BE2C (cell line): ENCODE measurements around the gene SPACA4.

Source experiments
- DNase-seq: peaks from one replicate; pipeline ENCODE4 v3.0.0-alpha.2; 2020
- H3K27me3 ChIP-seq: fragments of 250-450 bp; sonication (Bioruptor Pico); 2 replicates; pipeline ENCODE4 v1.5.1; 2020; ENCODE audit warnings: mild to moderate bottlenecking
- H3K36me3 ChIP-seq: fragments of 250-450 bp; sonication (Bioruptor Pico); 2 replicates; pipeline ENCODE4 v1.5.1; 2020; ENCODE audit warnings: mild to moderate bottlenecking
- H3K4me1 ChIP-seq: fragments of 250-450 bp; sonication (Bioruptor Pico); 2 replicates; pipeline ENCODE4 v1.5.1; 2020
- H3K4me3 ChIP-seq: 2 replicates; pipeline ENCODE4 v1.5.1; 2011; ENCODE audit warnings: low read depth, low read length
- H3K9me3 ChIP-seq: fragments of 250-450 bp; sonication (Bioruptor Pico); 2 replicates; pipeline ENCODE4 v1.5.1; 2020
- TF ChIP-seq, protein P1 (sequence below): IDR thresholded peaks from 2 replicates; pipeline ENCODE4 v1.5.1; 2012; ENCODE audit warnings: mild to moderate bottlenecking, low read depth, low read length

Gene SPACA4

DNA sequence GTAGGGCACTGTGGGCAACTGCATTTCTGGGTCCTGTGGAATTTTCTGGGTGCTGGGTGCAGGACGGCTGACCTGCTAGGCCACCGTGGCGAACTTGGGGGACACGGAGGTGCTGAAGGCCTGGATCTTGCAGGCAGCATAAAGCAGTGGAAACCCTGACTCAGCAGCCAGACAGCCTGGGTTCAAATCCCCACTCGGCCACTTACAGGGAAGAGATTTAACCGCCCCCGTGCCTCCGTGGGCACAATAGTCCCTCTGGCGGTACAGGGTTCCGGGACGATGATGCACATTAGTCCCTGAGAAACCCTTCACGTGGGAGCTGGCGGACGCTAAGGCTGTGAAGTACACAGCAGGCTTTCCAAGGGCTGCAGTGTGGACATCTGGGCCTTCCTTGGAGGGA lies 5.3 kb downstream of the SPACA4 start:
- DNase-seq = no peak
- Histone ChIP-seq H3K9me3 (no peaks in the 10 kb centered on the region), H3K4me1 (peaks cover 22% of the 10 kb centered on the region), H3K4me3 (no peak overlapping the region), H3K36me3 (peaks cover 28% of the 10 kb centered on the region), H3K27me3 (no peaks in the 10 kb centered on the region)
- TF ChIP-seq, protein P1, sequence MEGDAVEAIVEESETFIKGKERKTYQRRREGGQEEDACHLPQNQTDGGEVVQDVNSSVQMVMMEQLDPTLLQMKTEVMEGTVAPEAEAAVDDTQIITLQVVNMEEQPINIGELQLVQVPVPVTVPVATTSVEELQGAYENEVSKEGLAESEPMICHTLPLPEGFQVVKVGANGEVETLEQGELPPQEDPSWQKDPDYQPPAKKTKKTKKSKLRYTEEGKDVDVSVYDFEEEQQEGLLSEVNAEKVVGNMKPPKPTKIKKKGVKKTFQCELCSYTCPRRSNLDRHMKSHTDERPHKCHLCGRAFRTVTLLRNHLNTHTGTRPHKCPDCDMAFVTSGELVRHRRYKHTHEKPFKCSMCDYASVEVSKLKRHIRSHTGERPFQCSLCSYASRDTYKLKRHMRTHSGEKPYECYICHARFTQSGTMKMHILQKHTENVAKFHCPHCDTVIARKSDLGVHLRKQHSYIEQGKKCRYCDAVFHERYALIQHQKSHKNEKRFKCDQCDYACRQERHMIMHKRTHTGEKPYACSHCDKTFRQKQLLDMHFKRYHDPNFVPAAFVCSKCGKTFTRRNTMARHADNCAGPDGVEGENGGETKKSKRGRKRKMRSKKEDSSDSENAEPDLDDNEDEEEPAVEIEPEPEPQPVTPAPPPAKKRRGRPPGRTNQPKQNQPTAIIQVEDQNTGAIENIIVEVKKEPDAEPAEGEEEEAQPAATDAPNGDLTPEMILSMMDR = no peak

DNA sequence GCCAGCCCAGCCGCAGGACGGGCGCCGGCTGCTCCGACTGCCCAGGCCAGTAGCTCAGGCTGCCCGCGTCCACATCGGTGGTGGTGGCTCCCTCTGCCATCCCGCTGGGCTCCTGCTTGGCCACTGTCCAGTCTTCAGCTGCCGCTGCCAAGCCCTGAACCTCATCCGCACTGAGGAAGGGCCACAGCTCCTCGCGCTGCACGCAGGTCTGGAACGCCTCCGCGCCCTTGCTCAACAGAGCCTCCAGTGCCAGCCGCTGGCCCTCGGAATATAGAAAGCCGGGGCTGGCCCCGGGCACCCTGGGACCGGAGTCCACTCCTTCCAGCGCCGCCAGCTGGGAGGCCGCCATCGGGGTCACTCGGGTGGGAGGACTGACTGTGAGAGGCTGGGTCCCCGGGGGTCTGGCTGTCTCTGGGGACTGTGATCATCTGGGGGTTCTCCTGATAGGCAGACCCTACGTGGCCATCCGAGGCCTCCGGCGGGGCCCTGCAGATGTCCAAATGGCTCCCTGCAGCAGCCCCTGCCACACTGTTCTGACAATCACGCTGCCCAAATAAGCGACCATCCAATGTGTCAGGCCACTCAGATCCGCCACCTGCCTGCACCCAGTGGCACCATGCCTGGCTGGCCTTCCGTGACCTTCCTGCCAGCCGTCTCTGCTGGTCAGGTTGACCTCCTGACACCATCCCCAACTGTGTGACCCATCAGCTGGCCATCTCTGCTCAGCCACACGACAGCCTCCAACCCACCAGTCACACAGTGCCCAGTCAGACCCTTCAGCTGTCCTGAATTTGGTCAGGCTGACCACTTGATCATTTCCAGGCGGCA lies 6.7 kb downstream of the SPACA4 start:
- DNase-seq = no peak
- H3K27me3 ChIP-seq = no peaks in the 10 kb centered on the region
- H3K4me1 ChIP-seq = peaks cover 25% of the 10 kb centered on the region
- TF ChIP-seq, protein P1 = no peak
- H3K36me3 ChIP-seq = peaks cover 42% of the 10 kb centered on the region
- no peaks in the 10 kb centered on the region for H3K9me3 ChIP-seq
- H3K4me3 ChIP-seq = no peak overlapping the region

DNA sequence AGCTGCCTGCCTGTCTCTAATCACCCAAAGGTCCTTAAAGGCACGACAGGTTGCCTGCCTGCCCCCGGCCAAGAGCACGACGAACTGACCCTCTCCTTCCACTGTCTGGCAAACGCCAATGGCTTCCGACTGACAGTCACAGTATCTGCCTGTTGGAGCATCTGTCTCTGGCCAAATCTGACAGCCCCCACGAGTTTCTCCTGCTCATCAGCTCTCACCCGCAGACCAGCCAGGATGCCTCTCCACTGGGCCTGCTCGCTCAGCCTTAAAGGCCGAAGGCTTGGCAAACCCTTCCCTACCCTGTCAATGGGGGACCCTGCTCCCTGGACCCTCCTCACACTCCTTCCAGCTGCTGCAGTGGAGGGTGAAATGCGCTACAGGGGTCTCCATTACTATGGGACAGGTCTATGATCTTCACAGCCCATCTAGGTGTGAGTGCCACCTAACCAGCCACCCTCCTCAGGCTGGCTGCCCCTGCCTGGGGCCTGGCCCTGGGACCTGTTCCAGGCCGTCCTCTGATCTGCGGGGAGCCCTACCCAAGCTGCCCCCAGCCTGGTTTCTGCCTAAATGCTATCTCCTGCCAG lies 7.4 kb downstream of the SPACA4 start:
- Histone ChIP-seq H3K9me3 (no peaks in the 10 kb centered on the region), H3K4me1 (peaks cover 25% of the 10 kb centered on the region), H3K36me3 (peaks cover 47% of the 10 kb centered on the region), H3K27me3 (no peaks in the 10 kb centered on the region), H3K4me3 (no peak overlapping the region)
- peak; percentile 50 for DNase-seq
- TF ChIP-seq, protein P1 = no peak

DNA sequence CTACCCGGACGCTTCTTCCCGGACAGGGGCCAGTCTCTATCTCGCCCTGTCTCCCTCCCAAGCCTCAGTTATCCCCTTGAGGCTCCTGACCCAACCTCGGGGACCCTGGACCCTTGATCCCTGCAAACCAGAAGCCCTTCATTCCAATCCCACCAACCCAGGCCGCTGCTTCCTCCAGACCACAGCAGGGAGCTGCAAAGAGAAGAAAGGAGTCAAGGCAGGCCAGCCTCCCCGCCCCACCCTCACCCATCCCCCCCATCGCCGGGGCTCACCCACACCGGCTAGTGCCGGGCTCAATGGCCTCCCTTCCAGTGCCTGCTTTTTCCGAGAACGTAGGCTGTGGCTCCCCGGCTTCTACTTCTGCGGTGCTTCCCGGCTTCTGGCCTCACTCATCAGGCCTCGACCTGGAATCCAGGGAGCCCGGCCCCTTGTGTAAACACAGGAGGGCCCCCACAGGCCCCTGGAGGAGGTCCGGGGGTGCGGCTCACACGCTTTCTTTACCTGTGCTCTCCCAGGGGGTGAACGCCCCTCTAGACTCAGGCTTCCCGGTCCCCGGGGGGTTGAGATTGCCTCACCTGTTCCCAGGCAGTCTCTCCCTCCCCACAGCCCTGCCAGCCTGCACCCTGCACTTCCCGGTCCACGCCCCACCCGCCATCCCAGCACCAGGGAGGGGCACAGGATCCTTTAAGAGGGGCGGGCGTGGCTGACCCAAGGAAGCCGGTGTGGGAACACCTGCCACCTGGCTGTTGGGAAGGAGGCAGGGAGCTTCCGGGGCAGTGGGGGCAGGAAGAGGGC lies 8.1 kb downstream of the SPACA4 start, which contains the start of gene FAM83E:
TSS of gene FAM83E (minus strand) at position 641 of the 795 bp plus-strand sequence. CDS start 1,704 bp downstream, outside the sequence.
- peak; percentile 61 for DNase-seq
- H3K36me3 ChIP-seq = peaks cover 47% of the 10 kb centered on the region
- H3K27me3 ChIP-seq = no peaks in the 10 kb centered on the region
- TF ChIP-seq, protein P1 = no peak
- H3K4me3 ChIP-seq = no peak within 1 kb of the TSS
- no peaks in the 10 kb centered on the region for H3K9me3 ChIP-seq
- H3K4me1 ChIP-seq = peaks cover 25% of the 10 kb centered on the region

DNA sequence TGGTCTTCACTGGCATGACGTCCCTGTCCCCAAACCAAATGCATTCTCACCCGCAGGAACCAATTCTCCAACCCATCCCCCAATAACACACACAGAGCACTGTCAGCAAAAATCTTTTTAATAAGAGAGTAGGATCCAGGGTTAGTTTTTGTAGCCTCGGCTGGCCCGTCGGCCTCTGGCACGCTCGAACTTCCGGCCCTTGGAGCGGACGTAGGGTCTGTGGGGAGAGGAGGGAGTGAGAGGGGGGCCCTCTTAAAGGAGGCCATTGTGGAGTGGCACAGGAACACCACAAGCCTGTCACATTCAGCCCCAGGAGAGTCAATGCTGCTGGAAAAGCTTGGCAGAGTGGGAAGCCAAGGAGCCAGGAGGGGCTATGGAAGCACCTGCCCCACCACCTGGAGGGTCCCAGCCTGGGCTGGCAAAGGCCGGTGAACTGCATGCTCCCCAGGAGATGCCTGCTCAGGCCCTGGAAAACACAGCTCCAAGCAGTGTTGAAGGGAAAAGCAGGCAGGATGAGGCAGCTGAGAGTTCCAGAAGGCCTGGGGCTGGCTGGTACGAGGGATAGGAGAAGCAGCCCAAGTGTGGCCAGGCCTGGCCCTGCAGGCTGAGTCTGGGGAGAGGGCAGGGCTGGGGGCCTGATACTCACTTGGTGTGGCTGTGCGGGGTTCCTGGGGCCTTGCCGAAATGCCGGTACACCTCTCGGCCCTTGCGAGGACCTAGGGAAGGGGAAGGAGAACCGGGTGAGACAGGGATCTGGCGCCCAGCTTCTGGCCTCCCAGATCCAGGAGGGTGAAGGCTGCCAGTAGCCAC lies 8.9 kb downstream of the SPACA4 start:
- no peak for DNase-seq
- TF ChIP-seq, protein P1 = no peak
- no peak overlapping the region for H3K4me3 ChIP-seq
- H3K9me3 ChIP-seq = no peaks in the 10 kb centered on the region
- peaks cover 25% of the 10 kb centered on the region for H3K4me1 ChIP-seq
- no peaks in the 10 kb centered on the region for H3K27me3 ChIP-seq
- peaks cover 47% of the 10 kb centered on the region for H3K36me3 ChIP-seq
